Stimulated activated CD4-positive, alpha-beta T cell treated with anti-CD3 and anti-CD28 coated beads, TNF-alpha, amount 100 ng/mL, for 1 hour (primary cell): ENCODE results near the gene HMGA1.

ENCODE experiments used
- DNase-seq, 3 donors: peaks; one replicate each; pipeline ENCODE4 v3.0.0-alpha.2; 2020; ENCODE audit warnings: low read depth in 3 of 3, low spot score in 1 of 3

HMGA1 gene

GRCh38 chr6:34288581-34288980, 51.9 kb downstream of the HMGA1 start:
- no peak for DNase-seq

- DNase-seq: no peak
Observed at GRCh38 chr6:34289137-34289536, 52.5 kb downstream of the HMGA1 start.

- no peak for DNase-seq
Observed at GRCh38 chr6:34292954-34293353, 56.3 kb downstream of the HMGA1 start.

DNA sequence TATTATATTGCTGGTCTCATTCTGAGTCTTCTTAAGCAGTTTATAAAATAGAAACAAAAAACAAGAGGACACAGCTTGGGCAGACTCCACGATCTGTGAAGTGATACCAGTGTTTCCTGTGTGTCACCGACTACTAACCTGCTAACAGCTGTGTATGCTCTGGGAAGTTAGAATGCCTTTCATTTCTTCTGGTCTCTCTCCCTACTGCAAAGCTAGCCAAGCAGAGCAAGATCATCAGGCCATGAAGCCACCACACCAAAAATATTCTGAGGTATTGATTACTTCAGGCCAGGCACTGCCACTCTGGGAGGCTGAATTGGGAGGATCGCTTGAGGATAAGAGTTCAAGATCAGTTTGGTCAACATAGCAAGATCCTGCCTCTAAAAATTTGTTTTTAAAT, 59.0 kb downstream of the HMGA1 start:
- no peak for DNase-seq
